Natural killer cell (primary cell): Measurements from ENCODE around the gene WDR7. TPM values are rescaled to one million over a fixed set of nuclear protein-coding genes. Genes with fewer than 3 reads are reported as not detected.
A peak's percentile ranks its signal among the peaks of the same experiment; 100 is the strongest.

Source experiments
- ATAC-seq, 3 donors: fragments of 150-1000 bp in 2 of 3; fragments of 200-7000 bp in 1 of 3; cut with Tn5 transposase; 1 replicate in 1 of 3; 2 replicates in 2 of 3; pipeline ENCODE4 v1.10.0; 2021; ENCODE audit warnings: mild to moderate bottlenecking in 2 of 3, moderate library complexity in 2 of 3
- DNase-seq, 2 donors: peaks; one replicate each; pipeline versions ENCODE4 v3.0.0 to v3.0.0-alpha.2; 2013 to 2021; ENCODE audit warnings: mixed read lengths in 1 of 2
- H3K27ac ChIP-seq: one replicate; pipeline ENCODE4 v1.5.1; 2013; ENCODE audit warnings: mild to moderate bottlenecking, low read length
- H3K27me3 ChIP-seq: one replicate; pipeline ENCODE4 v1.6.1; 2013; ENCODE audit warnings: low read length; ENCODE audit not compliant: control insufficient read depth, insufficient read depth
- H3K36me3 ChIP-seq: one replicate; pipeline ENCODE4 v1.6.1; 2013; ENCODE audit warnings: low read length; ENCODE audit not compliant: control insufficient read depth, insufficient read depth
- H3K4me1 ChIP-seq: one replicate; pipeline ENCODE4 v1.6.1; 2013; ENCODE audit warnings: low read length; ENCODE audit not compliant: control insufficient read depth, insufficient read depth
- H3K4me3 ChIP-seq: one replicate; pipeline ENCODE4 v1.5.1; 2013; ENCODE audit warnings: low read length
- H3K9me3 ChIP-seq: one replicate; pipeline ENCODE4 v1.6.1; 2013; ENCODE audit warnings: low read length; ENCODE audit not compliant: control insufficient read depth, insufficient read depth
- H3K27ac Mint-ChIP-seq, 2 donors: one replicate each; pipeline ENCODE4 v1.8.0; 2022; ENCODE audit warnings: mild to moderate bottlenecking in 2 of 2, mixed read lengths in 2 of 2, moderate library complexity in 1 of 2
- H3K27me3 Mint-ChIP-seq, 2 donors: one replicate each; pipeline ENCODE4 v1.8.0; 2022; ENCODE audit warnings: low read depth in 2 of 2, mixed read lengths in 2 of 2
- H3K36me3 Mint-ChIP-seq: one replicate; pipeline ENCODE4 v1.8.0; 2022; ENCODE audit warnings: mixed read lengths
- H3K4me1 Mint-ChIP-seq, 2 donors: one replicate each; pipeline ENCODE4 v1.8.0; 2022; ENCODE audit warnings: mixed read lengths in 2 of 2
- H3K4me3 Mint-ChIP-seq: one replicate; pipeline ENCODE4 v1.8.0; 2022; ENCODE audit warnings: mild to moderate bottlenecking, moderate library complexity, mixed read lengths
- H3K9me3 Mint-ChIP-seq, 2 donors: one replicate each; pipeline ENCODE4 v1.8.0; 2022; ENCODE audit warnings: mixed read lengths in 2 of 2
- CTCF ChIP-seq: fragments of 200-600 bp; IDR thresholded peaks from one replicate; pipeline ENCODE4 v1.8.0; 2022; ENCODE audit warnings: antibody characterized with exemption
- WGBS: methylation state at CpG from one replicate; pipeline ENCODE4 v1.1.7; 2013; ENCODE audit warnings: missing lambda C conversion rate; ENCODE audit not compliant: insufficient coverage; 5-methylcytosine and 5-hydroxymethylcytosine counted together
- intact Hi-C: fragments of 100-400 bp; cut with micrococcal nuclease; formaldehyde crosslinking; loops from one replicate; pipeline ENCODE4 v1.14.2; 2022
- total RNA-seq, 4 donors: library from RNA; stranded (reverse); fragments of 120-200 nt in 1 of 4; gene quantifications; one replicate each; pipeline versions ENCODE4 v1.2.3 to v1.2.4, GENCODE V29; 2013 to 2022

WDR7 gene
- total RNA-seq, 3 donors from 2014 or later (not counting 1 experiment from before 2014, with no cell fraction given) = 71.1 to 103 (median 77.3) TPM

GRCh38 chr18:56723706-56724105 is 72.5 kb downstream of the WDR7 start:
- Histone ChIP-seq H3K27ac (no peak overlapping the region), H3K36me3 (peaks cover 9% of the 10 kb centered on the region), H3K4me3 (no peak overlapping the region), H3K9me3 (no peaks in the 10 kb centered on the region), H3K27me3 (no peaks in the 10 kb centered on the region), H3K4me1 (no peaks in the 10 kb centered on the region)
- Mint-ChIP-seq H3K36me3 (peaks cover 7% of the 10 kb centered on the region), H3K4me1 (no peaks in the 10 kb centered on the region), H3K27me3 (no peaks in the 10 kb centered on the region), H3K4me3 (no peak overlapping the region), H3K9me3 (no peaks in the 10 kb centered on the region), H3K27ac (peak overlapping the region in 1 of 2 donors; percentile 22)
- intact Hi-C loops = no loop called here
- WGBS = no CpG with 5 or more reads among the region's 2 CpGs
- DNase-seq = no peak
- TF ChIP-seq CTCF = no peak
- ATAC-seq = no peak

GRCh38 chr18:56726906-56727305 is 75.7 kb downstream of the WDR7 start:
- DNase-seq (no peak), ATAC-seq (no peak)
- intact Hi-C loops = no loop called here
- peaks cover 14% of the 10 kb centered on the region for H3K36me3 Mint-ChIP-seq
- H3K36me3 ChIP-seq = peaks cover 9% of the 10 kb centered on the region
- no peak for TF ChIP-seq CTCF
- H3K27ac Mint-ChIP-seq = no peak overlapping the region
- no peak overlapping the region for H3K27ac ChIP-seq
- H3K27me3 Mint-ChIP-seq = no peaks in the 10 kb centered on the region
- no peaks in the 10 kb centered on the region for H3K4me1 Mint-ChIP-seq
- H3K4me3 ChIP-seq = no peak overlapping the region
- H3K9me3 ChIP-seq = no peaks in the 10 kb centered on the region
- no peaks in the 10 kb centered on the region for H3K27me3 ChIP-seq
- no peak overlapping the region for H3K4me3 Mint-ChIP-seq
- WGBS = 100% methylated on average over 2 of the region's 2 CpGs
- H3K4me1 ChIP-seq = no peaks in the 10 kb centered on the region
- no peaks in the 10 kb centered on the region for H3K9me3 Mint-ChIP-seq

GRCh38 chr18:56727399-56727798 is 76.2 kb downstream of the WDR7 start:
- Mint-ChIP-seq H3K4me1 (no peaks in the 10 kb centered on the region), H3K36me3 (peaks cover 14% of the 10 kb centered on the region)
- intact Hi-C loops = no loop called here

More at GRCh38 chr18:56727399-56727798, 76.2 kb downstream of the WDR7 start:
- no peak overlapping the region for H3K4me3 ChIP-seq
- no peak overlapping the region for H3K4me3 Mint-ChIP-seq
- H3K36me3 ChIP-seq = peaks cover 12% of the 10 kb centered on the region
- TF ChIP-seq CTCF = no peak
- H3K27ac Mint-ChIP-seq = no peak overlapping the region
- H3K9me3 ChIP-seq = no peaks in the 10 kb centered on the region
- ATAC-seq = no peak
- H3K27me3 ChIP-seq = no peaks in the 10 kb centered on the region
- WGBS = 94% methylated on average over 3 of the region's 5 CpGs
- no peaks in the 10 kb centered on the region for H3K27me3 Mint-ChIP-seq
- DNase-seq = no peak
- no peaks in the 10 kb centered on the region for H3K4me1 ChIP-seq
- no peaks in the 10 kb centered on the region for H3K9me3 Mint-ChIP-seq
- no peak overlapping the region for H3K27ac ChIP-seq
